CD4-positive, alpha-beta T cell treated with Interleukin-4 for 1 hour (primary cell): ENCODE measurements around the gene CRB2.

Experiments used
- DNase-seq, 2 donors: peaks; one replicate each; pipeline ENCODE4 v3.0.0-alpha.2; 2020 to 2022

The CRB2 gene

DNA sequence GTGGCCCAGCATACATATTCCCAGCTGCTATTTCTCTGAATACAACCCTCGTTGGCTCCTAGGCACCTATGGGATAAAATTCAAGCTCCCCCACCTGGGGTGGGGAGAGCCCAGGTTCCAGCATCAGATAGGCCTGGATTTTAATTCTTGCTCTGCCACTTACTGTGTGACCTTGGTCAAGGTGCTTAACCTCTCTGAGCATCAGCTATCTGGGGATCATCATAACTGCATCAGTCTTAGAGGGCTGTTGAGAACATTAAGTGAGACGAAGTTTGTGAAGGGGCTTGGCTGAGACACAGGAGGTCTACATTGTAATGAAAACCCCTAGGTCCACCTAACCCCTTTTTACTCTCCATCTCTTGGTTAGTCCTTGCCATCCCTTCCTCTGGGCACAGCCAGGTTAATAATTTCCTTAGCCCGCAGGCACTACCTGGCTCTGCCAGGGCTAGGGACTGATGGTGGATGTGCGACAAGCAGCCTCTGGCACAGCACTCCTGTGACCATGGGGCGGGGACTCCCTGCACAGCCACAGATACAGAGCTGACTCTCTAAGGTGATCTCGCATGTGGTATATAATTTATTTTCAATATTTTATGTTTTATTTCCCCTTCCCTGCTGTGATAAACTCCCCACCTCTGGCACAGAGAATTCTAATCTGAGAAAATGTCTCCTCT lies 68.7 kb downstream of the CRB2 start:
- DNase-seq: no peak

DNA sequence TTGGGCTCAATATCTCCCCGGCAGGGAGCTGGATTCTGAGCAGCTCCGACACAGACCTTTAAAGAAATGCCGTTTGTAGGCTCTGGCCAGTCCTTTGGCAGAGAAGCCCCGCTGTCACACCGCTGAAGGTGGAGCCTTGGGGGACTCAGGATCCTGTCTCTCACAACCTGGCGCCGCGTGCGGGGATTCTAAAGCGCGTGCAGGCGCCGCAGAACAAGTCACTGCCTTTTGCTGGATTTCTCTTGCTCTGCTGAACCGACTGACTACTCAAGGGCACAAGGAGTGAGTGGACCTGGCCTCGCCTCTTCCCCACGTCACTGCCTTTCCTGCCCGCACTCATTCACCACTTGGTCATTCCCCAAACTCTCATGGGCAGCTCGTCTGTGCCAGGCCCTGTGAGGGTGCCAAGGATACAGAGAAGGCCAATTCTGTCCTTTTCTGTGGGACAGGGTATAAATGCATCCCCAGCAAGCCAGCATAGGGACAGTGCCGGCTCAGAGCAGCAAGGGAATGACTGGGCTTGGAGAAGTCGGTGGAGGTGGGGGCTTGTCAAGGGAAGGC lies 69.3 kb downstream of the CRB2 start:
- DNase-seq: no peak

DNA sequence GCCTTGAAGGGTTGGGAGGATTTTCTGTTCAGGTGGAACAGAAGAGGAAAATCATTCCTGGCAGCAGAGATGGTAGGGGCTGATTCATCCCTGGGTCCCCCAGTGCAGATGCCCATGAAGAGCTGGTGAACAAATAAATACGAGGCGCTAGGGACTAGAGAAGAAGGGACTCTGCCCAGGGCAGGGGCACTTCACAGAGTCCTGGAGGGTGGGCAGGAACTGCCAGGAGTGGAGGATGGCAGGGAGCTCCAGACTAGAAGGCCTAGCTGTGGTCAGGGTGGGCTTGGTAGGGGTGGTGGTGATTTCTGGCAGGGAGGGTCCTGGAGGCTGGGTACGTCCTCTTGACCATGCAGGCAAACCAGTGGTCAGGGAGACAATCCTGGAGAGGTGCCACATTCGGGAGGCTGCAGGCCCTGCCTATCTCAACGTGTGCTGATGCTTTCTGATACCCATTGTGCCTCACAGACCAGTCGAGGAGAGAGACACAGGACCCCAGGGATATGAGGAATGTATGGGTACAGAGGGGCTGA lies 69.9 kb downstream of the CRB2 start:
- DNase-seq: no peak

DNA sequence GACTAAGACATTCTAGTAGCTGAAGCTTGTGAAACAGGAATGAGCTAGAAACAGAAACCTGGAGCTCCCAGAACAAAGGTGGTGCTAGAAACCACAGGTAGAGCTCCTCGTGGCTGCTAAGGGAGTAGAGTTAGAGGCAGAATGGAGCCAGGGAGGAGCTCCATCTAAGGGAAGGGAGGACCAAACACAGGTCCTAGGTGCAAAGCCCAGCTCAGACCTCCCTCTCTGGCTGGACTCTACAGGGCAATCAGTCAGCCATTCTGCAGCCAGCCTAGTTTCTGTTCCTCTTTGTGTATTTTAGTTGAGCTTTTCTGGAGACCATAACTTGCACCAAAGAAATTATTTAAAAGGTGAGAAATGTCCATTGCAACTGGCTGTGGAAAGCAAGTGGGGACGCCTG lies 70.4 kb downstream of the CRB2 start:
- DNase-seq: no peak
